Lung (tissue), 12 donors: ENCODE data around the gene FAM234B. TPM values are rescaled to one million over a fixed set of nuclear protein-coding genes. Genes with fewer than 3 reads are reported as not detected.

ENCODE experiments used
- ATAC-seq: fragments of 200-7000 bp; cut with Tn5 transposase; one replicate; pipeline ENCODE4 v1.9.1; 2020; ENCODE audit warnings: moderate number of reproducible peaks; ENCODE audit not compliant: insufficient read depth, low FRiP score
- DNase-seq, 3 donors: peaks; one replicate each; pipeline ENCODE4 v3.0.0-alpha.2; 2013 to 2017
- H3K27ac ChIP-seq, 2 donors: one replicate each; pipeline ENCODE4 v1.5.1; 2013; ENCODE audit warnings: mild to moderate bottlenecking in 2 of 2, moderate library complexity in 2 of 2, control low read depth in 1 of 2, inconsistent platforms in 1 of 2, low read depth in 1 of 2, low read length in 1 of 2
- H3K27me3 ChIP-seq, 3 donors: one replicate each; pipeline ENCODE4 v1.5.1; 2013; ENCODE audit warnings: low read length in 2 of 3; ENCODE audit not compliant: control insufficient read depth in 3 of 3, insufficient read depth in 3 of 3
- H3K36me3 ChIP-seq, 4 donors: one replicate each; pipeline ENCODE4 v1.5.1; 2013; ENCODE audit warnings: low read length in 4 of 4, mild to moderate bottlenecking in 1 of 4, moderate library complexity in 1 of 4; ENCODE audit not compliant: control insufficient read depth in 4 of 4, insufficient read depth in 4 of 4
- H3K4me1 ChIP-seq, 5 donors: one replicate each; pipeline ENCODE4 v1.5.1; 2013; ENCODE audit warnings: low read length in 5 of 5, mild to moderate bottlenecking in 2 of 5, moderate library complexity in 1 of 5; ENCODE audit not compliant: control insufficient read depth in 5 of 5, insufficient read depth in 5 of 5
- H3K4me3 ChIP-seq: one replicate; pipeline ENCODE4 v1.5.1; 2013; ENCODE audit warnings: mild to moderate bottlenecking, control low read depth, moderate library complexity
- H3K9ac ChIP-seq, 2 donors: one replicate each; pipeline ENCODE4 v1.5.1; 2013; ENCODE audit warnings: low read length in 2 of 2, control low read depth in 1 of 2; ENCODE audit not compliant: insufficient read depth in 1 of 2
- H3K9me3 ChIP-seq, 4 donors: one replicate each; pipeline ENCODE4 v1.5.1; 2013; ENCODE audit warnings: low read length in 3 of 4, mild to moderate bottlenecking in 1 of 4, moderate library complexity in 1 of 4; ENCODE audit not compliant: control insufficient read depth in 4 of 4, insufficient read depth in 3 of 4
- WGBS, 2 donors: extraction: QIAGEN DNeasy Blood & Tissue Kit; methylation state at CpG; one replicate each; pipeline ENCODE4 v1.1.7; 2013; 5-methylcytosine and 5-hydroxymethylcytosine counted together
- polyA plus RNA-seq, 2 donors: library from polyadenylated mRNA; stranded (reverse); fragments of 200-250 nt; gene quantifications; one replicate each; pipeline ENCODE4 v1.2.1, GENCODE V29; 2013
- total RNA-seq, 2 donors: library from RNA; depleted of rRNA in 1 of 2; stranded (reverse); fragments of >200 nt in 1 of 2; gene quantifications; one replicate each; pipeline ENCODE4 v1.2.1, GENCODE V29; 2014 to 2021
- TF ChIP-seq, protein P1 (sequence below): IDR thresholded peaks from 2 replicates; pipeline ENCODE4 v1.5.1; 2012; ENCODE audit warnings: mild to moderate bottlenecking; ENCODE audit errors: control extremely low read depth, extremely low read depth
- donor health status: control.
- donor health status: control.
- donor health status: Bipolar disorder and iron deficiency.
- donor health status: healthy.
- donor health status: DM: yes; HTN: yes; CAD: no.

FAM234B gene
- total and polyA plus RNA-seq, 4 donors = 1.4 to 10.4 (median 6.3) TPM

DNA sequence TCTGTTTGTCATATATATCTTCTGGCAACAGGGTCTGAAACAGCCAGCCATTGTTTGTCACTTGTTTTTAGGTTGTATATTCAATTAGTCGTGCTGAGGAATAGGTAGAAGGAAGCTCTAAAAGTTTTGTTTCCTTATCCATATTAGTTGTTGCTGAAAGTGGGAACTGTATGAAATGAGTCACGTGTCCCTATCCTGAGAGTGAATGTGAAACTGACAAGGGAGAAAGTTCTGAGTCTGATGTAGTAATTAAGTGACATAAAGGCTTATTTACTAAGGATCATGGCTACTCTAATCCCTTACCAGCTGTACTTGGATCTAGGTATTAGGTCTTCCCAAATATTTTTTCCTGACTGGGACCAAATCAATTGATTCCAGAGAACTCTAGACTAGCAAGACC is 16.4 kb downstream of the FAM234B start:
- Histone ChIP-seq H3K9me3 (no peaks in the 10 kb centered on the region), H3K36me3 (peaks cover 0 to 13% (median 7%) of the 10 kb centered on the region in 4 donors), H3K27ac (no peak overlapping the region), H3K27me3 (no peaks in the 10 kb centered on the region), H3K9ac (no peak overlapping the region), H3K4me1 (no peaks in the 10 kb centered on the region), H3K4me3 (no peak overlapping the region)
- 70 to 78% methylated on average over 2 of the region's 2 CpGs for WGBS, 2 donors
- TF ChIP-seq, protein P1, sequence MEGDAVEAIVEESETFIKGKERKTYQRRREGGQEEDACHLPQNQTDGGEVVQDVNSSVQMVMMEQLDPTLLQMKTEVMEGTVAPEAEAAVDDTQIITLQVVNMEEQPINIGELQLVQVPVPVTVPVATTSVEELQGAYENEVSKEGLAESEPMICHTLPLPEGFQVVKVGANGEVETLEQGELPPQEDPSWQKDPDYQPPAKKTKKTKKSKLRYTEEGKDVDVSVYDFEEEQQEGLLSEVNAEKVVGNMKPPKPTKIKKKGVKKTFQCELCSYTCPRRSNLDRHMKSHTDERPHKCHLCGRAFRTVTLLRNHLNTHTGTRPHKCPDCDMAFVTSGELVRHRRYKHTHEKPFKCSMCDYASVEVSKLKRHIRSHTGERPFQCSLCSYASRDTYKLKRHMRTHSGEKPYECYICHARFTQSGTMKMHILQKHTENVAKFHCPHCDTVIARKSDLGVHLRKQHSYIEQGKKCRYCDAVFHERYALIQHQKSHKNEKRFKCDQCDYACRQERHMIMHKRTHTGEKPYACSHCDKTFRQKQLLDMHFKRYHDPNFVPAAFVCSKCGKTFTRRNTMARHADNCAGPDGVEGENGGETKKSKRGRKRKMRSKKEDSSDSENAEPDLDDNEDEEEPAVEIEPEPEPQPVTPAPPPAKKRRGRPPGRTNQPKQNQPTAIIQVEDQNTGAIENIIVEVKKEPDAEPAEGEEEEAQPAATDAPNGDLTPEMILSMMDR = no peak
- ATAC-seq (no peak), DNase-seq (no peak)

DNA sequence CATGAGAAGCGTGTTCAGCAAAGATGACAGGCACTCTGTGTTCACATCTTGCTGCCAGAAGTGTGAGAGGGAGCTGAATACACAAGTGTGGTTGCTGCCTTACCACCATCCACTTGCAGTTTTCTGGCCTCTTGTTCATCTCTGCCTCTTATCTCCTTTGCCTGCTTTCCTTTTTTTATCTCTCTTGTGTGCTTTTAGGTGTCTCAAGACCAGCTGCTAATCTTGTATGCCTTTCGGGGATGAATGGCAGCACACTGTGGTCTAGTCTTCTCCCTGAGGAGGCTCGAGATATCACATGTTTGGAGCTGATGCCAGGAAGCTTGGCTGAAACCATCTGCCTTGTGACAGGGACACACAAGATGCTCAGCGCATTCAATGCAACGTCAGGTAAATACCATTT is 17.2 kb downstream of the FAM234B start:
- DNase-seq = no peak
- 94 to 95% methylated on average over 5 of the region's 5 CpGs for WGBS, 2 donors
- Histone ChIP-seq H3K4me1 (no peaks in the 10 kb centered on the region), H3K9me3 (no peaks in the 10 kb centered on the region), H3K9ac (no peak overlapping the region), H3K4me3 (no peak overlapping the region), H3K27me3 (no peaks in the 10 kb centered on the region), H3K27ac (no peak overlapping the region), H3K36me3 (peaks cover 0 to 11% (median 5%) of the 10 kb centered on the region in 4 donors)
- TF ChIP-seq, protein P1 = no peak
- no peak for ATAC-seq

DNA sequence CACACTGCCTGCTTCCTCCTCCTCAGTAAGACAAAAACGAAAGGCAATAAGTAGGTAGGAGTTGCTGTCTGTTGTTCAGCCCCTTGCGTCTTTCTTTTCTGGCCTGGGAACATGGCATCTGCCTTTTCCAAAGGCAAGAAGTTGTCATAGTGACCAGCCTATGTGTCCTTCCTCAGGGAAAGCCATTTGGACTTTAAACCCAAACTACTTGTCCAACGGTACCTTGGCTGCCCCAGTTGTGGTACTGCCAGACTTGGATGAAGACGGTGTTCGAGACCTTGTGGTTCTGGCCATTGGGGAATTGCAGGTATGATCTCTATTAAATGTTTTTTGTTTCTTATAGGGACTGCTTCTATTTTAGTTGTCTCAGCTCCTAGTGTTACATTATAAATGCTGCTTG is 18.5 kb downstream of the FAM234B start:
- H3K9me3 ChIP-seq = no peaks in the 10 kb centered on the region
- DNase-seq (no peak), ATAC-seq (no peak)
- peaks cover 0 to 11% (median 8%) of the 10 kb centered on the region in 4 donors for H3K36me3 ChIP-seq
- H3K4me3 ChIP-seq = no peak overlapping the region
- no peak overlapping the region for H3K9ac ChIP-seq
- no peak overlapping the region for H3K27ac ChIP-seq
- 98 to 99% methylated on average over 5 of the region's 5 CpGs for WGBS, 2 donors
- TF ChIP-seq, protein P1 = no peak
- no peaks in the 10 kb centered on the region for H3K27me3 ChIP-seq
- no peaks in the 10 kb centered on the region for H3K4me1 ChIP-seq

DNA sequence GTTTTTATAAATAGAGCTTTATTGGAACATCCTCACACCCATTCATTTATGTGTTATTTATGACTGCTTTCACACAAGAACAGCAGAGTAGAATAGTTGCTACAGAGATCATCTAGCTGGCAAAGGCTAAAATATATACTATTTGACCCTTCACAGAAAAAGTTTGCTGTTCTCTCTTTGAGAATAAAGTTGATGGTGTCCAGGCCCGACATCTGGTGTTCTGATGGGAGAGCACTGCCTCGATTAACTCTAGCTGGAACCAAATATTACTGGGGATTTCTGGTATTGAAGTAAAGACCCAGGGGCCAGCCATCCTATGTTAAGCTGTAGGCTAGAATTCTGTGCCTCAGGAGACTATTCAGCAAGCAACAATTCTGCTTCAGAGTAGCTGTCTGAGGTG is 21.8 kb downstream of the FAM234B start:
- TF ChIP-seq, protein P1 = no peak
- no peak overlapping the region for H3K27ac ChIP-seq
- WGBS, 2 donors = 96 to 98% methylated on average over 2 of the region's 2 CpGs
- H3K9ac ChIP-seq = no peak overlapping the region
- no peaks in the 10 kb centered on the region for H3K9me3 ChIP-seq
- peaks cover 5 to 15% (median 7%) of the 10 kb centered on the region in 4 donors for H3K36me3 ChIP-seq
- ATAC-seq (no peak), DNase-seq (no peak)
- no peaks in the 10 kb centered on the region for H3K27me3 ChIP-seq
- H3K4me3 ChIP-seq = no peak overlapping the region
- H3K4me1 ChIP-seq = peaks cover 0 to 8% (median 0%) of the 10 kb centered on the region in 5 donors
